COR-L47 (cell line): ENCODE data around the gene CEACAM16.

Source experiments
- DNase-seq: peaks from one replicate; lab custom pipeline; 2025; lab: John Stamatoyannopoulos, UW

Gene CEACAM16

DNA sequence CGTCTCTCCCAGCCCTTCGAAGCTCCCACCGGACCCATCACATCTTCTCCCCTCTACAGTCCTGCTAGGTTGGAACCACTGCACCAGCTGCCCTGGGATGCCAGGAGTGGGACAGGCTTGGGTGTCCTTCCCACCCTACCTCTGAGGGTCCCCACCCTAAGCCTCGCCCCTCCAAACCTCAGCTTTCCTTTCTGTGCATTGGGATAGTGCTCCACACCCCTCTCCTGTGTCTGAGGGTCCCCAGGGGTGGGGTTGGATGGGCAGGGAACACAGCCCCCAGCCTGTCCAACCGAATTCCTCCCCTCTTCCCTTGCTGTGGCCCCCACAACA, 47.6 kb downstream of the CEACAM16 start:
- DNase-seq, result no peak

DNA sequence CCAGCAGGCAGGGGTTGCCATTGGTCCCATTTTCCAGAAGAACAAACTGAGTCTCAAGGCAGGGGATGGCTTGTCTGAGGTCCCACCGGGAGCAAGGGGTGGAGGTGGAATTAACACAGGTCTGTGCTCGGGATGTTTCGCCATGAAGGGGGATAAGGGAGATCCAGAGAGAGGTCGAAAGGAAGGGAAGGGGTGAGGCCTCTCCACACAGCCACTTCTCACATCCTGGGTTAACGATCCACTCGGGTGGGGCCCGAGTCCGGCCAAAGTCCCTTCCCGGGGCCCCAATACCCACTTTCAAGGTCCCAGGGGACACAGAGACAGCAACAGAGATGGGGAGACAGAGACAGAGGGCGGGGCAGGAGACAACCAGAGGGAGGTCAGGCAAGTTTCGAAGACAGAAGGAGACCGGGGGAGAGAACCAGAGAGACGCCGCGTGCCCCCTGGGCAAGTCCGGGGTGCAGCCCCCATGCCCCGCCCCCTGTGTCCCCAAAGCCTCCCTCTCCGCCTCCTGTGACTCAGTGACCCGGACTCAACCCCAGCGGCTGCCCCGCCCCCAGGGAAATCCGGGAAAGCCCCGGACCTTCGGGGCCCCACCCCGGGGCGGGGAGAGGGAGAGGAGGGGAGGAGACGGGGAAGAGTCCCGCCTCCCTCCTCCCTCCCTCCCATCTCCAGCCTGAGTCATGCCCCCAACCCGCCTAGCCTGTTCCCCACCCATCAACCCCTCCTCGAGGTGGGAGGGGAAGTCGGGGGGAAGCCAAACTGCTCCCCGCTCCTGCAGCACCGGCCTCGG, 48.2 kb downstream of the CEACAM16 start:
- DNase-seq, result no peak

DNA sequence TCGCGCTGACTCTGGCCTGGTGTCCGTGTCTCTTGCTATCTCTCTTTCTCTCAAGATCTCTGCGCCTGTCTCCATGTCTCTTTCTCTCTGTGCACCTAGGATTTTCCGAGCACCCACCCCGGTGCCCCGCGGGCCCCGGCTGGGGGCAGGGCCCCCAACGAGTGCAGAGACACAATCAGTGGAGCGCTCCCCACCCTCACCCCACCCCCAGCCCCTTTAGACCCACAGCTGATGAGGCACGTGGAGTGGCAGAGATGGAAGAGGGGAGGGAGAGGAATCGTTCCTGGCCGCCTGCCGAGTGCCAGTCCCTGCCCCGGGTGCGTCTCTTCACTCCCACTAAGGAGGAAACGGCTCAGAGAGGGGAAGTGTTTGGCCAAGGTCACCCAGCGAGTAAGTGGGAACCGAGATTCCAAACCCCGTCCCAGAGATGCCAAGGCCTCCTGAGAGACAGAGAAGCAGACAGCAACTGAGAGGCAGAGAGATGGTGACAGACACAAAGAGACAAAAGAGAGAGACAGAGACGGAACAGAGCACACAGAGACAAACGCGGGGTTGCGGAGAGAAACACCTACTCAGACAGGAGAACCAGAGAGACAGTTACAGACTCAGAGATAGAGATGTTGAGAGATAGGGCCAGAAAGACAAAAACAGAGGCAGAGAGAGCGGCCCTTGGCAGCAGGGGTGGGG, 48.9 kb downstream of the CEACAM16 start:
- DNase-seq, result no peak

DNA sequence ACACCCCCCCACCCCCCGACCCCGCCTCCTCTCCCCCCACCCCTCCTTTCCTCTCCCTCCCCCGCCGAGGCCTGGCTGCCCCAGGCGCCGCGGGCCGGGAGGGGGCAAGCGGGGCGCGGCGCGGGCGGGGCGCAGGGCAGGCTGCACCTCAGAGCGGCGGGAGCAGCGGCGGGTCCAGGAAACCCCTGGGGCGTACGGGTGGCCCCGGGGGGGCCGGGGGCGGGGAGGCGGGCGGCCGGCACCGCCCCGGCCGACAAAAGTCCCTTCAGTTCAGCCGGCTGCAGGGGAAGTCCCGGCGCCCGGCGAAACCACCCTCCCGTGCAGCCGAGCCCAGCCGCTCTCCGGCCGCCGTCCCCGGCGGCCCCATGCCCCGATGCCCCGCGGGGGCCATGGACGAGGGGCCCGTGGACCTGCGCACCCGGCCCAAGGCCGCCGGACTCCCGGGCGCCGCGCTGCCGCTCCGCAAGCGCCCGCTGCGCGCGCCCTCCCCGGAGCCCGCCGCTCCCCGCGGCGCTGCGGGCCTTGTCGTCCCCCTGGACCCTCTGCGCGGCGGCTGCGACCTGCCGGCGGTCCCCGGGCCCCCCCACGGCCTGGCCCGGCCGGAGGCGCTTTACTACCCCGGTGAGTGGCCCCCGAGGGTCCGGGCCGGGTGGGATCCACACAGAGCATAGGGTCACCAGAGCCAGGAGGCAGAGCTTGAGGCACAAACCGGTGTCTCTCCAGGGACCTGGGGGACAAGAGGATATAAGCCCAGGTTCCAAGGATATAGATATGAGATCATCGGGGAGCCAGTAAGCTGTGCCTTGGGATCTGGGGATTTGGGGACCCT, 49.7 kb downstream of the CEACAM16 start, which contains the start of gene BCL3:
BCL3 (plus strand) TSS at position 283 of the 829 bp plus-strand sequence; CDS start at position 366, 83 bp downstream.
- no peak for DNase-seq

DNA sequence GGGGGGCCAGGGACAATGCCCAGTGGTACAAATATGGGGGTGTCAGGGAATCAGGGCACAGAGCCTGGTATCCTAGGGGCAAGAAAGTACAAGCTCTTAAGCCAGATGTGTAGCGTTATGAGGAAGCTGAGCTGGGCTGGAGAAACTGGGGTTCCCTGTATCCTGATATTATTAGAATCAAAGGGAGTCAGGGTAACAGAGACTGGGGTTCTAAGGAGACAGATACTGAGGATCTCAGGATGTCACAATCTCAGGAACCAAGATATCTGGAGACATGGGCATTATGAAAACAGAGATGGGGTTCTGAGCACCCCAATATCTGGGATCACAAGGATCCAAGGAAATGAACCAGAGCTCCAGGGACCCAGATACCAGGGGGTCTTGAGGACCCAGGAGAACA, 50.3 kb downstream of the CEACAM16 start:
- DNase-seq, result no peak

DNA sequence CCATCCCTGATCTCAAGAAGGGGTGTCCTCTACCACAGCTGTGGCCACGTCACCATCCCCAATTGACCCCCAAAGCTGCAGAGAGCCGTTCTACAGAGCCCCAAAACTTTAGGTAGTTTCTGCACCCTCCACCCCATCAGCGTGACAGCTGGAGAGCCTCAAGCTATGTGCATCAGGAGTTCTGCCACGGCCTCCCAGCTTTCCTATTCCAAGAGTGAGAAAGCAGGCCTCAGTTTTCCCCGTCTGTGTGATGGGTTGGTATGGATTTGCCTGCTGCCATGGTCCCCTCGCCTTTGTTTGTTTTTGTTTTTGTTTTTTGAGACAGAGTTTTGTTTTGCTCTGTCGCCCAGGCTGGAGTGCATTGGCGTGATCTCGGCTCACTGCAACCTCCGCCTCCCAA, 51.0 kb downstream of the CEACAM16 start:
- no peak for DNase-seq

DNA sequence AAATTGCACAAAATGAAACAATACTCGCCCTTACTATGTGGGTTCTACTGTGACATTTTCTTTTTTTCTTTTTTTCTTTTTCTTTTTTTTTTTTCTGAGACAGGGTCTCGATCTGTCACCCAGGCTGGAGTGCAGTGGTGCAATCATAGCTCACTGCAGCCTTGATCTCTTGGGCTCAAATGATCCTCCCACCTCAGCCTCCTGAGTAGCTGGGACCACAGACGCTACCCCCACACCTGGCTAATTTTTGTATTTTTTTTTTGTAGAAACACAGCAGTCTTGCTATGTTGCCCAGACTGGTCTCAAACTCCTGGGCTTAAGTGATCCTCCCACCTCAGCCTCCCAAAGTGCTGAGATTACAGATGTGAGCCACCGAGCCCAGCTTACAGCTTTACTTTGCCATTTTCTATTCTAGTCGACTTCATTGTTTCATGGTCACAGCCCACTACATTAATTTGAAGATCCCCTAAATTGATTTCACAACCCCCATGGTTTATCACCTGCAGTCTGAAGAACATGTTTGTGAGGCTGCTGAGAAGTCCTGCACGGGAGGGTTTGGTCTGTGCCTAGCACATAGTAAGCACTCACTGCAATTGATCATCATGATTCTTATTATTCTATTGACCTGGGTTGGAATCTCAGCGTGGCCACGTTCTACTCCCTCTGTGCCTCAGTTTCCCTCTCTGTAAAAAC, 53.3 kb downstream of the CEACAM16 start:
- no peak for DNase-seq

DNA sequence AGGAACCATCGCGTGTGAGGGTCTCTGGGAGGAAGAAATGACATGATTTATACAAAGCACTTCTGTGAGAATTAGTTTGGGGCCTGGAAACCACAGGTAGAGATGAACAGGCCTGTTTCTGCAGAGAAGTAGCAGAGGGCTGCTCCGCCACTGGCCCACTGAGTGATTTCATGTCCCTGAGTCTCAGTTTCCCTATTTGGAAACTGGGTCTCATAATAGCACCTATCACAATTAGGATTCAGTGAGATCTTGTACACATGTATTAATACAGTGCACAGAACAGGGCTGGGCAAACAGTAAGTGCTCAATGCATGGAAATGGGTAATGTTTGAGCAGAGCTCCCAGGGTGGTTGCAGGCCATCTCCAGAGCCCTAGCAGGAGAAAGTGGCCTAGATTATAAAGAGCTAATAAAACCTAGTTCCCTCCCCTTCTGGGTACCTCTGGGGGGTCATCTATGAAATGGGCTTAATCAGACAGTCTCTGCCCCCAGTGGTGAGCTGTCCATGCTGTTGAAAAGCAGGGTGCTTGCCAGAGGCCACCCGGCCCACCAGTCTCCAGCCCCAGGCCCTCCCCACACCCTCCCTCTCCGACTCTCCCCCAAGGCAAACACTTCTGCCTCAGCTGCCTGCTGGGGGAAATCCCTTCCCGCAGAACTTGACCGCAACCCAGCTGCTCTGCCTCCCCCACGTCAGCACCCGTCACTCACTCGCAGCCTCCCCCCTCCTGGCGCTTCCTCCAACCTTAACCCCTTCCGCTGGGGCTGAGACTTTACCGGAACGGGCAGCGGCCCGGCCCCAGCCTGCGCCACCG, 54.1 kb downstream of the CEACAM16 start:
- DNase-seq, result peak; percentile 28

DNA sequence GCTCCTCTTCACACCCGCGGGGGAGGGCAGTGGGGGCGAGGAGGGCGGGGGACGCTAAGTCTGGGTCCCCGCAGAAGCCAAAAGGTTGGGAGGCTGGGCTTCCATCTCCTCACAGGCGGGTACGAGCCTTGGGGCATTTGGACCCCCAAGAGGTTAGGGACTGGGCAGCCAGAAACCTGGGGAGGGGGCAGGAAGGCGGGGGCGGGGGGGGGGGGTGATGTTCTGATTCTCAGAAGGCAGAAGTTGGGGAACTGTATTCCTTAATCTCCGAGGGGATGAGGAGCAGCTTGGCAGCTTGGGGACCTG, 54.6 kb downstream of the CEACAM16 start:
- DNase-seq, result no peak

DNA sequence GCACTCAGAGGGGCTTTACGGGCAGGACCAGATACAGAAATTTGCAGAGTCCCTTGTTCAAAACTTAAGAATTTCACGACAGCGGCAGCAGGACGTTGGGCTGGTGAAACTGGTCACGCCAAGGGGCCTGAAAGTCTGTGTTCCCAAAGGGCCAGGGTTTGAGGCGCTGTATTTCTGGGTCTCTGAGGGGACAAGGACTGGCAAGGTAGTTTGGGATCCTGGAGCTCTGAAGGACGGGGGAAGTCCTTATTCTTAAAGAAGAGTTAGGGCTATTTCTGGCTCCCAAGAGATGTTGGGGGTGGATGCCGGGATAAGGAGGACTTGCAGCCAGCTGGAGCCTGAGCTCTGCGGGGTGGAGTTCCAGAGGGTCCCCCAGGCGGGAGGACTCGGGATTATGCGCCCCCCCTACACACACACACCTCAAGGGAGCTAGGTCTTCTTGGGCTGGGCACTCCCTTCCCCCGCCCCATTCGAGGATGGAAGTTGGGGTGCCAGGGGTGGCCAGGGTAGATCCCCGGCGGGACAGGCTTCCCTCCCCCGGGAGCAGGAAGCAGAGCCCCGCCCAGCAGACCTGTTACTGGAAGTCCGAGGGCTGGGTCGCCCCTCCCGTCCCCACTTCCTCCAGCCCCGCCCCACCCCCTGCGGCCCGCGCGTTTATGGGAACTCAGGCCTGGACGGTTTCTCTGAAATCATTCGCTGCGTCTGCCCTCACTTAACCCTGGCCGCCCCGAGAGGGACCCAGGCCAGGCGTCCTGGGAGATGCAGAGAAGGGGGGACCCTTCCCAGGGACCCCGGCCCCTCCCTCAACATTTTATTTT, 55.2 kb downstream of the CEACAM16 start:
- DNase-seq, result peak; percentile 36

DNA sequence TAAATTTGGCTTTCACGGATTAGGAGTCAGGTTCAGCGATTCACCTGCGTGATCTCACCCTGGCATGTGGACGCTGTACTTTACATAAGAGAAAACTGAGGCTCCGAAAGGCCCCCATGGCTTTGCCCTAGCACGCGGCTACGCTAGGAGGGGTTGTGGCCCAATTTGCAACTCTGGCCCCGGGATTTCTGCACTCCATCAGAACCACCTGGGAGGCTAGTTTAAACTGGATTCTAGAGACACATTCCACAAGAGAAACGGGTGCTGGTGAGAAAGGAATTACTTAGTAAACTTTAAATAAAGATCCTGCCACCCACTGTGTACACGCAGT, 55.8 kb downstream of the CEACAM16 start:
- no peak for DNase-seq

DNA sequence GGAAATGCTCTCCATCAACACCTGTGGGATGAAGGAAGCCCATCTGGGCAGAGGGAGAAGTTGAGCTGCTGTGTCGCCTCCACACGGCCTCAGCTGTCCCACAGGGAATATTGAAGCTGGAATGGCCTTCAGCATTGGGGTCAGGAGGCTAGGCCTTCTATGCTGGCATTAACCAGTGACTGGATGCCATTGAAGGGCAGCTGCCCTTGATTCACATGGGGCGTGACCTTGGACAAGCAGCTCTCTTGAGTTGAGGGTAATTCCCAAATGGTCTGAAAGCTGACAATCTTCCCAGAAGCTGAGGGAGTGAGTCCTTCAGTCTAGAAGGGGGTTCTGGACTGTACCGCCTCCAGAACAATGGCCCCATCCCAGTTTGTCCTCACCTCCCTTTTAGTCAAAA, 56.3 kb downstream of the CEACAM16 start:
- DNase-seq, result no peak

DNA sequence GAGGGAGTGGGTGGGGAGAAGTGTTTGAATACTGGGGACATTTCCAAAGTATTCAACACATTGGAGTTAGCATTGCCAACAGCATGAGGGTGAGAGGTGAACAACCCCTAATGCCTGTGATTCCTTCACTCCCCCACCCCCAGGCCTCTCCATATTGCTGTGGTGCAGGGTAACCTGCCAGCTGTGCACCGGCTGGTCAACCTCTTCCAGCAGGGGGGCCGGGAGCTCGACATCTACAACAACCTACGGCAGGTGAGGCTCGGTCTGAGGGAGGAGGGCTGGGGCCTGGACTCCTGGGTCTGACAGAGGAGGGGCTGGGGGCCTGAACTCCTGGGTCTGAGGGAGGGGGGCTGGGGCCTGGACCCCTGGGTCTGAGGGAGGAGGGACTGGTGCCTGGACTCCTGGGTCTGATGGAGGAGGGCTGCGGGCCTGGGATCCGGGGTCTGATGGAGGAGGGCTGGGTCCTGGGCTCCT, 57.2 kb downstream of the CEACAM16 start:
- DNase-seq, result no peak

DNA sequence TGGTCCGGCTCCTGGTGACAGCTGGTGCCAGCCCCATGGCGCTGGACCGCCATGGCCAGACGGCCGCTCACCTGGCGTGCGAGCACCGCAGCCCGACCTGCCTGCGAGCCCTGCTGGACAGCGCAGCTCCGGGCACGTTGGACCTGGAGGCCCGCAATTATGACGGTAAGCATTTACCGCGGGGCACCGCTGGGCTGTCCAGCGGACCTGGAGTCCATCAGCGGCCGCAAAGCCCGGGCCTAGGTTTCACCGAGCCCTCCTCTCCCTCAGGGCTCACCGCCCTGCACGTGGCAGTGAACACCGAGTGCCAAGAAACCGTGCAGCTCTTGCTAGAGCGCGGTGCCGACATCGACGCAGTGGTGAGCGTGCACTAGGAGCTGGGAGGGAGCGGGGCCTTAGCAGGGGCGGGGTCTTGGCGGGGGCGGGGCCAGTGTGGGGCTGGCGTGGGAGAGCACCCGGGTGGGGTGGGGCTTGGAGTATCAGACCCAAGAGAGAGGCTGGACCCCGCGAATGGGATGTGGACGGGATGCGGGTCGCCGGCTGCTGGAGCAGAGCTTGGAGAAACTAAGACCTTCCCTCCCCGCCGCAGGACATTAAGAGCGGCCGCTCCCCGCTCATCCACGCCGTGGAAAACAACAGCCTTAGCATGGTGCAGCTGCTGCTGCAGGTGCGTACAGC, 58.2 kb downstream of the CEACAM16 start:
- DNase-seq, result no peak

DNA sequence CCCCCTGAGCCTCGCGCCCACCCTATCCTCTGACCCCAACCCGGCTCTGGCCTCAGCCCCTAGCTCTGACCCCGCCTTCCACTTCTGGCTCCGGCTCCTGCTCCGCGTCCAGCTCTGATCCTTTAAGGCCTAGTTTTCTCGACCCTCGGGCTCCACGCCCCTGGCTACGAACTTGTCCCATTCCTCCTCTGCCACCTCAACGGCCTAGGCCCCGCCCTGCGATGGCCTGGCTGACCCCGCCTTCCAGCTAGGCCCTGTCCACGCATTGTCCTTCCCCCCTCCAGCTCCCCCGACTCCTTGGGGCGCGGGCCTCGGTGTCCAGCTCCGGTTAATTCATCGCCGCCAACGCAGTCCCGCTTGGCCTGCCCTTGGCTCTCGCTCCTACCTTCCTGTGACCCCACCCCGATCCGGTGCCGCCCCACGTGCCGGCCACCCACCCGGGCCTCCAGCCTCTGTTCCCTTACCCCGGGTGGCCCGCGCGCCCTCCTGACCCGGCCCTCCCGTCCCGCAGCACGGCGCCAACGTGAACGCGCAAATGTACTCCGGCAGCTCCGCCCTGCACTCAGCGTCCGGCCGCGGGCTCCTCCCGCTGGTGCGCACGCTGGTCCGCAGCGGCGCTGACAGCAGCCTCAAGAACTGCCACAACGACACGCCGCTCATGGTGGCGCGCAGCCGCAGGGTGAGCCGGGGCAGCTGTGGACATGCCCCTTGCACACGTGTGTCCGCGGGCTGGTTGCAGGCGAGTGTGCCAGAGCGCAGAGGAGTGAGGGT, 59.0 kb downstream of the CEACAM16 start:
- DNase-seq, result no peak

DNA sequence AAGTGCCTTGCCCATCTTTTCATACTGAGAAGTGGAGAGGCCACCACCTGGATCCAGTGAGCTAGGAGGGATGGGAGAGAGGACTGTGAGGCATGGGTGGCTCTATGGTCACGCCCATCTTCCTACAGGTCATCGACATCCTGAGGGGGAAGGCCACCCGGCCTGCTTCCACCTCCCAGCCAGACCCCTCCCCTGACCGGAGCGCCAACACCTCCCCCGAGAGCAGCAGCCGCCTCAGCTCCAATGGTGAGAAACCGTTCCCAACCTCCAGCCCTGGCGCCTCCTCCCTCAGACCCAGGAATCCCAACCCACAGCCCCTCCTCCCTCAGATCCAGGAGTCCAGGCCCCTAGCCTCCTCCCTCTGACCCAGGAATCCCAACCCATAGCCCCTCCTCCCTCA, 59.6 kb downstream of the CEACAM16 start:
- DNase-seq, result no peak

DNA sequence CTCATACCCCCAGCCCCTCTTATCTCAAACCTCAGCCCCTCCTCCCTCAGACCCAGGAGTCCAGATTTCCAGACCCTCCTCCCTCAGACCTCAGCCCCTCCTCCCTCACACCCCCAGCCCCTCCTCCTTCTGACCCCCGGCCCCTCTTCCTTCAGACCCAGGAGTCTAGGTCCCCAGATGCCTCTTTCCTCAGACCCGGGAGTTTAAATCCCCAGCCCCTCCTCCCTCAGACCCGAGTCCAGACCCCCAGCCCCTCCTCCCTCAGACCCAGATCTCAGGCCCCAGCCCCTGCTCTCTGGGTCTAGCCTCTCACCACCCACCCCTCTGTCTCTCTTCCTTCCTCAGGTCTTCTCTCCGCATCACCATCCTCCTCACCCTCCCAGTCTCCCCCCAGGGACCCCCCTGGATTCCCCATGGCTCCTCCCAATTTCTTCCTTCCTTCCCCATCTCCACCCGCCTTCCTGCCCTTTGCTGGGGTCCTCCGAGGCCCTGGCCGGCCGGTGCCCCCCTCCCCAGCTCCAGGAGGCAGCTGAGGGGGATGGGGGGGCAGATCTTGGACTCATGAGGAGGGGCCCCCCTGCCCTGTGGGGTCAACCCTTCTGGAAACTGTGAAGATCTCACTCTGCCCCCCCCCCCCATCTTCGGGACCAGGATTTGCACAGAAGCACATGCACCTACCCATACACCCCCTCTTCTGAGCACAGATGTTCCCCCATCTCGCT, 60.3 kb downstream of the CEACAM16 start:
- no peak for DNase-seq
